Ramos (cell line): ENCODE results near the gene AKAP13.
"Not testable (repeated sequence)": the region's sequence is repeated elsewhere in the genome, so short reads cannot be mapped to it uniquely, and the experiment has no call there.

Experiments
- in situ Hi-C: fragments of 300-500 bp; cut with MboI; formaldehyde crosslinking; loops from one replicate; pipeline ENCODE4 v1.14.3; 2022; ENCODE audit warnings: low sequenced_read_pairs; ENCODE audit not compliant: unreplicated experiment

Gene AKAP13

DNA sequence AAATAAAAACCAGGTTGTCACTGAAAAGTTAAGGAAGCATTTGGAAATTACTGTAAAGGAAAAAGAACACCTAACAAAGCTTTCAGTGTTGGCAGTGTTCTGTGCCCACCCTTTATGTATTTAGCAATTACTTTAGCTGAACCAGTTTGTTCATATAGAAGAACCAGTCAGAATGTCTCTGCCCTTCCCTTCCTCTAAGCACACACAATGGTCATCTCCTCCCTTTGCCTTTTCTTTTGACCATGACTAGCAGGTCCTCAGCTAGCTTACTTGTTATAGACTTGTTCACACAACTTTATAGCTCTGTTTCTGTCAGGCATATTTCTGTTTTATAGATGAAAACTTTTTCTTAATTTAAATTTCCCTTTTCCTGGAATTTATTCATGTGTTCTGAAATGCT, 59.6 kb downstream of the AKAP13 start:
- in situ Hi-C loops = no loop called here

DNA sequence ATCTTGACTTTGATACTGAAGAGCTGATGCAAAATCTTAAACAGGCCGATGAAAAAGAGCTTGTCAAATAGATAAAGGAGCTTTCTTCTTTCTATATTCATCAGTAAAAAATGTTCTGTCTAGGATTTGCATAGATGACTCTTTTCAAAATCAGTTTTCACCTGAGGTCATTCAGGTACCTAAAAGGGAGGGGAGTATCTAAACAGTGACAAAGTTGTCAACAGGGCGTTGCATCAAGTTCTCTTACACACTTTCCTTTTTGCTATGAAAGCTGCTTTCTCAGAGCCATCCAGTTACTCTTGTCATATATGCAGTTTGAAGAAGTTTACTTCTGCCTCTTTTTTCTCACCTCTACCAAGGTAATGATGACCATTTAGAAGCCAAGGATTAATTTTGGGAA, 60.0 kb downstream of the AKAP13 start:
- in situ Hi-C loops = no loop called here

DNA sequence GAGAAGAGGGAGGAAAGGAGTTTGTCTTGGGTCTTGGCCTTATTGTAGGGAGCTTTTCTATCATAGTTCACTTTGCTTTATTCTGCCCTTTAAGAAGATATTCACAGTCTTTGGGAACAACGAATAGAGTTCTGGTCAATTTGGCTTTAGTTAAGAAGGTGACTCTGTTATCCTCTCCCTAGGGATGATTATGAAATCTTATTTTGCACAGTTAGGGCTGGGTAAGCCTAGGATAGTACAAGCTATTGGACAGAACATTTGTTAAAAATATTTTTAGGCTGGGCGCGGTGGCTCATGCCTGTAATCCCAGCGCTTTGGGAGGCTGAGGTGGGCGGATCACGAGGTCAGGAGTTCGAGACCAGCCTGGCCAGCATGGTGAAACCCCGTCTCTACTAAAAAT, 61.5 kb downstream of the AKAP13 start:
- in situ Hi-C loops = not testable (repeated sequence)

DNA sequence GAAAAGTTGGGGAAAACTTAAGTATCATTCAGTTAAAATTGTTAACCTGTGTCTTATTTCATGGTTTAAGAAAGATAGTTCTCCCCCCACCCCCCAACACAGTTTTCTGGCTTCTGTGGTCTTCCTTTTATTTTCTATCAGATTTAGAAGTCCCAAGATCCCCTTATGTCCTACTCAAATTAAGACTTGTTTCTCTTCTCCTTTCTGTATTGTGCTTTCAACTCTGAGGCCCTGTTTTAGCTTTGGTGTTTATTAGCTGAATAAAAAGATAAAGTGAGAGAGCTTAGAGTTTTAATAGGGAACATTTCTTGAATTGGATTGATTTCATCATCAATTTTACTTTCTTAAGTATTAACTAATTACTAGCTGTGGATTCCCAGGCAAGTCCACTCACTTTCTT, 62.6 kb downstream of the AKAP13 start:
- in situ Hi-C loops = no loop called here

DNA sequence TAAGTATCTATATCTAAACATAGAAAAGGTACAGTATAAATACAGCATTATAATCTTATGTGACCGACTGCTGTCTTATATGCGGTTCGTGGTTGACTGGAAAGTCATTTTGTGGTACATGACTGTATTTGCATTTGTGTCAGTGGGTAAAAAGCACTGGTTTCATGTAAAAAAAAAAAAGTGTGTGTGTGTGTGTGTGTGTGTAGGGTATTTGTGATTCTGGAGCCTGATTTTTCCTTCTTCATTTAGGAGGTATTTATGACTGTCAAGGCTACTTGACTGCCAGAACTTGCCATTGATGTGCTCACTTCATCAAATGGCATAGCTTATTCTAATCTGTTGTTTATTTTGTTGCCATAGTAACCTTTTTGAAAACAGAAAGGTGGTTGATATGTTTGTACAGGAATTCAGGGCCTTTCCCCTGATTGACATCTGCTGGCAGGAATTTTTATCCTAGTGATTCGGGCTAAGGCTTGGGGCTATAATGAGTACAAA, 63.2 kb downstream of the AKAP13 start:
- in situ Hi-C loops = no loop called here

DNA sequence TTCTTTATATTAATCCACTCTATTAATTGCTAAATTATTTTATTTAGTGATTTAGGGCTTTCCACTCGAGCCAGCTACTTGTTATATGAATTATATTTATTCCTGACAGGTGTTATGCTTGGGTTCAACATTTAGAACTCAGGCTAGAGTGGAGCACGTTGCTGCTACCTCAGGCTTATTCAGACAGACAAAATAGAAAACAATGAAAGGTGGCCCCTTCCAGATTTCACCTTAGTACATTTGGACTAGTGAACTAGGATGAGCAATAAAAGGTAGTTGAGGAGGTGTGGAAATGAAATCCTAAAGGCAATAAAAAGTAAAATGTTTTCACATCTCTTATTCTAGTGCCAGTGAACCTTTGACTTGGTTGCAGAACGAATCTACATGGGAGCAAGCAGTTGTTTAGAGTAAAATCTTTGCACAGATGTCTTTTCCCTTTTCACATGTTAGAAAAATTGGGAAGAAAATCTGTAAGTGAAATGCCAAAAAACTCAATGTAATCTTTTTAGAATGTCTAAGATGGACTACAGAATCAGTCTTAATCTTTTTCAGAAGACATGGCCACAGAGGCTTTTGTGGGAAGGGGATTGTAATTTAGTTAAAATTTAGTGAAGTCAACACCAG, 63.8 kb downstream of the AKAP13 start:
- in situ Hi-C loops = no loop called here

DNA sequence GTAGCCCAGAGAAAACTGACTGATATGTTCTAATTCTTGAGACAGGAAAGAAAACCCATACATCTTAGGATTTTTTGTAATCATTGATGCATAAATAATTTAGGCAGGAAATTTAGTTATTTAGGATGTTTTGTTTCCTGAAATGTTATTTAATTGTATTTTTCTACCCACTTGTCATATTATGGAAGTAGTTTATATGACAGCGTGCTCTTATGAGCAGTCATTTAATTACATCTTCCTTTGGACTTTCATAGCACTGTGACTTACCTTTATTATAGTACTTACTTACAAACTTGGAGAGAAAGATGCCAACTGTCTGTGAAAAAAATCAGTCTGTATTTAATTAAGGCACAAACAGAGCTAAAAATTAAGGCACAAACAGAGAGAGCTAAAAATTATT, 65.0 kb downstream of the AKAP13 start:
- in situ Hi-C loops = no loop called here

DNA sequence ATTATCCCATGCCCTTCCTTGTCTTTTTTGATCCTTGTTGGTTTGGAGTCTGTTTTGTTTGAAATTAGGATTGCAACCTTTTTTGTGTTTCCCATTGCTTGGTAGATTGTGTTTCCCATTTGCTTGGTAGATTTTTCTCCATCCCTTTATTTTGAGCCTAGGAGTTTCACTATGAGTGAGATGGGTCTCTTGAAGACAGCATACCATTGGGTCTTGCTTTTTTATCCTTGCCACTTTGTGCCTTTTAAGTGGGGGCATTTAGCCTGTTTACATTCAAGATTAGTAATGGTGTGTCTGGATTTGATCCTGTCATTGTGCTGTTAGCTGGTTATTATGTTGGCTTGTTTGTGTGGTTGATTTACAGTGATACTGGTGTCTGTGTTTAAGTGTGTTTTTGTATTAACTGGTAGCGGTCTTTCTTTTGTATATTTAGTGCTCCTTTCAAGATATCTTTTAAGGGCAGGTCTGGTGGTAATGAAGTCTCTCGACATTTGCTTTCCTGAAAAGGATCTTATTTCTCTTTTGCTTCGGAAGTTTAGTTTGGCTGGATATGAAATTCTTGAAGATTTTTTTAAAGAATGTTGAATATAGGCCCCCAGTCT, 70.8 kb downstream of the AKAP13 start:
- in situ Hi-C loops = no loop called here

DNA sequence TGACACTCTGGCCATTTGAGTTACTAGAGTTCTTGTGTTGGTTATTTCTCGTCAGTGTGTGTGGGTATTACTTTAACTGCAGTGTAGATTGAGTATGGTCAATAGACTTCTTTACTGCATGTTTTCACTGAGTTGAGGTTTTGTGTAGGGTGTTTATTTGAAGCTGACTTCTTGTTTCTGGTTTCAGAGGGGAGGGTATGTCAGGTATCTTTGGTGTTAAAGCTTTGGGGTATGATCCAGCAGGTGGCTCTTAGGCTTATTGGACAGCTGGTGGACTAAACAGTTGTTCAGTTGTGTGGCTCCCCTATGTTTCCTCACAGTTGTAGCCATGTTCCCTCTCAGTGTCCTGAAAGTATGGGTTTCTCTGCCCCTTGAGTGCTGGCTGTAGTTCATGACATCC, 72.0 kb downstream of the AKAP13 start:
- in situ Hi-C loops = no loop called here

DNA sequence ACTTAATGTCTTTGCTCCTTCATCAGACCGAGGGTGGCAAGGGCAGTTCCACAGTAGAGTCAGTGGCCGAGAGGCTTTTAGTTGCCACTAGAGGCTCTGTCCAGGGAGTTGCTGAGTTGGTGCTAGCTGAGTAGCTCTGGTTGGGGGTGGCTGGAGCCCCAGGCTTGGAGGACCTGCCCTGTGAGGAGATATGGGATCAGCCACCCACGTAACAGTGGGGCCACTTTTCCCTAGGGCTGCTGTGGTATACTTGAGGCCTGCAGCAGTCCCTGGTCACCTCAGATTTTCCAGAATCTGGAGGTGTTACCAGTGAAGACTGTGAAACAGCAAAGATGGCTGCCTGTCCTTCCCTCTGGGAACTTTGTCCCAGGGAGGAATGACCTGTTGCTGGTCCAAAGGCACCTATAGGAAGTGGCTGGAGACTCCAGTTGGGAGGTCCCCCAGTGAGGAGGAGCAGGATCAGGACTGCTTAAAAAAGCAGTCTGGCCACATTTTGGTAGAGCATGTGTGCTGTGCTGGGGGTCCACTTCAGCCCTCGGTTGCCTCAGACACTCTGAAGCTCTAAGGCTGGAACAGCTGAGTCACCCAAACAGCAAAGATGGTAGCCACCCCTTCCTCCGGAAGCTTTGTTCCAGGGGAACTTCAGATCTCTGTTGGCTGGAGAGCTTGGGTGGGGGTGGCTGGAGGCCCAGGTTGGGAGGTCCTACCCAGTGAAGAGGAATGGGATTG, 72.9 kb downstream of the AKAP13 start:
- in situ Hi-C loops = no loop called here

DNA sequence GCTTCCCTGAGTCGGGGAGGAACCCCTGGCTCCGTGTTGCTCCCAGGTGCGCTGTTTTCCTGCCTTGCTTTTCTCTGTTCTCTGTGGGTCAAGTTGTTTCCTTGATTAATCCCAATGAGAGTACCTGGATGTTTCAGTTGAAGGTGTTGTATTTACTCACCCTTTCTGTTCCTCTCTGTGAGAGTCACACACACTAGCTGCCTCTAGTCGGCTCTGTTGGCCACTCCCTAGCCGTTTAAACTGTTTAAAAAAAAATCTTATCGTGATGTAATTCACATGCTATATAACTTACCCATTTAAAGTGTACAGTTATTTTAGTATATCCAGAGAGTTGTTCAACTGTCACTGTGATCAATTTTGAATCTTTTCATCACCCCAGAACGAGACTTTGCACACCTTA, 74.0 kb downstream of the AKAP13 start:
- in situ Hi-C loops = no loop called here

DNA sequence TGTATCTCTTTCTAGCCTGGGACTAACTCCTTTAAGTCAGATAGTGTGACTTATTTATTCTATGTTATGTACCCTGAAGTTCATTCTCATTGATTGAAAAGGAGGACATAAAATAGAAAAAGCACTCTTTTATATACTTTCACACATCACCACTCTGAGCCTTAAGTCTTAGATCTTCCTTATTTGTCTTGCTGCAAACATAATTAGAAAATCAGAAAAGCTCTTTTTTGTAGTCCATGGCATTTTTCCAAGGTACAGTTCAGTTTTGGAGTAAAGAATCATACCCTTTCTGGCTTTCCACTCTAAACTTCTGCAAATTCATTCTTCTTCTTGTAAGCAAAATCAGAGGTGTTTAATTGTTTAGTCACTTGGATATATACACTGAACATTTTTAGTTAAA, 75.5 kb downstream of the AKAP13 start:
- in situ Hi-C loops = no loop called here

DNA sequence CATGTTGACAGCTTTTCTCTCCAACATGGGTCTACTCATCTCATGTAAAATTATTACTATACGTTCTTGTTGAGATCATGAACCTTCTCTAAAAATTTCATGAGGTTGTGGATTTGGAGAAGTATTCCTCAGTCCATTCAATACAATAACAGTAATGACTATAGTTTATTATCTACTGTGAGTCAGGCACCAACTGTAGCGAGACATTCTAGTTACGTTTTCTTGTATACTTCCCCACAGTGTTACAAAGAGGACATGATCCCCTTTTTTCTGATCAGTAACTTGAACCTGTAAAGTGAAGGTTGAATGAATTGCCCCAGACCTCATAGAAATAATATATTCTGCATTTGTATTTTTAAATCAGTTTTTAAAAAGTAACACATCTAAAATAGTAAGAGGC, 76.4 kb downstream of the AKAP13 start:
- in situ Hi-C loops = no loop called here

DNA sequence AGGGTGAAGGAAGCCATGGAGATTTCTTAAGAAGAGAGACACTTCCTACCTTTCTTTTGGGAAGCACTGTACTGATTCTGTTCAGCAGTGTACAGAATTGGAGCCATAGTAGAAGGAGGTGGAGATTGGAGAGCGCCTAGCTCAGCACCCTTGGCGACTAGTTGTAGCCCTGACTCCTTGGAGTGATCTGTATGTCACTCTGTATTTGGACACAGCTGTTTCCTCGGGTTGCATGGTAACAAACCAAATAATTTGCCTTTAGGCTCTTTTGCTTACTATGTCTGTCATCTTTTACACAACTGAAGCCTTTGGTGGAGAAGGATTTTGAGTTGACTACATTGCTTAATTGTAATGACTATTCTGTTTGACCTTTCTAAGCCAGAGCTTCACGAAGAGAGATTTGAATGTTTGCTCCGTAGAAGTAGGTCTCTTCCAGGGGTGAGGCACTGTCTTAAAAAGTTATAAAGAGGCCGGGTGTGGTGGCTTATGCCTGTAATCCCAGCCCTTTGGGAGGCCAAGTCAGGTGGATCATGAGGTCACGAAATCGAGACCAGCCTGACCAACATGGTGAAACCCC, 77.1 kb downstream of the AKAP13 start:
- in situ Hi-C loops = no loop called here

DNA sequence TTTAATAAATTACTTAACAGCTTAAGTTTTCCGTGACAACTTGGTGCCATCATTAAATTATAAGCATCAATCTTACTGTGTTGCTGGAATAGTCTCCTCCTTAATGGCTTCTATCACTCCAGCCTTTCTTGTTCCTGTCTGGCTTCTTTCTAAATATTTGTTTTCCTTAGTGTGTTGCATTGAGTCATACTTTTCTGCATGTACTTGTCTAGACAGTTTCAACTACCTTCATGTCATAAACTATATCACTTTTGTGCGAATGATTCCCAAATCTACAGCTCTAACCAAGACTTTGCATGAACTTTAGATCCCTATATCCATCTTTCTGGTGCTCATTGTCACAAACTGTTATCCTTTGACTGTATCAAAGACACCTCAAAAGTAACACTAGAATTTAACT, 78.4 kb downstream of the AKAP13 start:
- in situ Hi-C loops = no loop called here

DNA sequence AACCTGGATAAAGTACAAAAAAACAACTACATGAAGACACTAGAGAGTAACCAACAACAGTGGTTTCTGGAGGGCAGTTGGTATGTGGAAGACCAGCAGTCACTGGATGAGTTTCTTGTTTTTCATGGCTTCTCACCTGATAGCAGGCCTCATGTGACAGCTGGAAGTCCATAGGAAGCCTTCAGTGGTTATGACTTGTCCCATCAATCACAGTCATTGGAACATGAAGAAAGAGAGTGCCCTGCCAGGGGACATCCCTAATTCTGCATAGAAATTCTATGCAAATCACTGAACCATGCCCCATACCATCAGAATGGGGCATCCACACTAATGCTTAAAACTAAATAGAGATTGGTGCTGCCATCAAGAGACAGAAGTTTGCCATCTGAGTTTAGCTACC, 81.6 kb downstream of the AKAP13 start:
- in situ Hi-C loops = no loop called here

DNA sequence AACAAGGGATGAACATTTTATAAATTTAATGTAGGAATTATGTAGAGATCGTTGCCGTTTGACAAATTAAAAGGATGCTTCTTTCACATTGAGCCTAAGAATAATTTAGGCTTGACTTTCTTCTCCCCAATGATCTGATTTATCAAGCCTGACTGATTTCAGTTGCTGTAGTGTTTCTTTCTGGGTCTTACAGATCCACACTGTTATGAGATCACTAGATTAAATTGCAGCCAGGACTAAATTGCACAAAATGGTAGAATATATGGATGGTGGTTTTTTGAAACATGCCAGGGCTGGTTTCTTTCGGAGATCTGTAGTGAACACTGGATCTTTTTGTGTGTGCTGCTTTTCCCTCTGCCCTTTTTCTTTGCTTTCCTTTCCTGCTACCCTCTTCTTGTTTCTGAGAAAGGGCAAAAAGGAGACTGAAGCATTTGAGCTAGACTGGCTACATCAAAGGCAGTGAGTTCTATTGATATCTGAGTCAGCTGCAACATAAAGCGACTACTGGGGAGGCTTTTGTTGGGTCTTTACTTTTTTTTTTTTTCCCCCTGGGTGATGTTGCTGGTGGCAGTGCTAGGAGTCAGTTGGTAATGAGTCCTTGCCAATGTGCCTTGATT, 83.0 kb downstream of the AKAP13 start:
- in situ Hi-C loops = no loop called here

DNA sequence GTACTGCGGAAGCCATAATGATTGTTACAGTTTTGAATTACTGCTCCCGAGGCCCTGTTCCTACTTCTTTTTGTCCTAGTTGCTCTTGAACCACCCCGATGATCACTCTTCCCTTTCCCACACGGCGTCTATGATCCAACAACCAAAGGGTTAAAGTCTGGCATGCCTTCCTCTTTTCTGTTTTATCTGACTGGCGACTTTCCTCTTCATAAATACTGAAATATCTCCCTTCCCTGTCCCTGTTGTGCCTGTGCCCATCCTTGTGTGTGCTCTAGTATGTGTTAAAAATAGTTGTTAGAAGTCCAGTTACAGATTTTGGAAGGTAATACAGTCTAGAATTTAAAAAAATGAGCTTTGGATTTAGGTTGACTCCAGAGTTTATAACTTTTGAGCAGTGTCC, 83.6 kb downstream of the AKAP13 start:
- in situ Hi-C loops = no loop called here

DNA sequence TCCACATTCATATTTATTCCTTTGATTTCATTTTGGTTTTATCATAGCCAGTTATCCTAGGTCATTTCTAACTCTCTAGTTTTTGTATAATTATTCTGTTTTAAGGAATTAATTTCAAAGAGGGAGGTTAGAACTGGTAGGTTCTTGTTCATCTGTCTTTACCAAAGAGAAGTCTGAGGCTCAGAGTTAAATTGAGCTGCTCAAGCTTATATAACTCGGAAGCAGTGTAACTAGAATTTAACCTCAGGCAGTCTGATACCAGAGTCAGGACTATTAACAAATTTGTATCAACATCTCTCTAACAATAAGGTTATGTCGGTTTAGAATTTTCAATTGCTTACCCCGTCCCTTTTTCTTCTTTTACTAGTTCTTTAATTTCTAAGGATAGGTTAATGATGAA, 84.1 kb downstream of the AKAP13 start:
- in situ Hi-C loops = no loop called here

DNA sequence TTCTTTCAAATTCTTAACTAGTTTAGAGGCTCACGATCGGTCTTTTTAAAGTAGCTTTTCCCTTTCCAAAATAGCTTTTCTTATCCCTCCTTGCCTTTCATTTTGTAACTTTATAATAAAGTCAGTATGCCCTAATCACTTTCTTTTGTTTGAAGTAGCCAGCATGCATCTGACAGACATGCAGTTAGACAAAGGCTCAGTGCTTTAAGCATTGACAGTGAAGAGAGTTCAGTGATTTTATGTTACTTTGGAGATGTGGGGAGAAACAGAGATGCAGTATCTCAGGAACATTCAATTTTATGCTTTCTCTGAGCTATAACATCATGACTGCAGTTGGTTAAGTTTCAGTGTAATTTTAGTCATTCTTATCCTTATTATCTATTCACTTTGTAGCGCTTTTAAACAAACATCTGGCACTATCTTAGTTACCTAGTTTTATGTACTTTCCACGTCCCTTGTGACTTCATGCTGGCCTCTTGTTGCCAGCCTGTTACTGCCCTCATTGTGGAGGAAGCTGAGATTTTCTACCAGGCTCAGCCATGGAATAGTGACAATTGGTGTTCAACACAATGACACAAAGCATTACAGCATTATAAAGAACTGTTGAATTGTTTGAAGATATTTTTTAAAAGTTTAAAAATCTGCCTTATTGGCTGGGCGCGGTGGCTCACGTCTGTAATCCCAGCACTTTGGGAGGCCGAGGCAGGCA, 90.3 kb downstream of the AKAP13 start:
- in situ Hi-C loops = no loop called here
